Measurements from ENCODE around the gene PRRC2C.

The PRRC2C gene

GRCh38 chr1:171636141-171636540 is 150.8 kb downstream of the PRRC2C start:
- DNase-seq (ENCODE audit: low spot score), result no peak

- DNase-seq (ENCODE audit: low spot score), result no peak
Measured at GRCh38 chr1:171637928-171638576, 152.7 kb downstream of the PRRC2C start.

GRCh38 chr1:171640225-171640624 is 154.9 kb downstream of the PRRC2C start:
- DNase-seq (ENCODE audit: low spot score), result no peak

GRCh38 chr1:171641076-171641864 is 155.9 kb downstream of the PRRC2C start:
- no peak for DNase-seq (ENCODE audit: low spot score)

GRCh38 chr1:171642197-171642596 is 156.9 kb downstream of the PRRC2C start:
- DNase-seq (ENCODE audit: low spot score), result no peak
